Neural cell (in vitro differentiated cells): ENCODE data around the gene CACNA1F.
A peak's percentile ranks its signal among the peaks of the same experiment; 100 is the strongest.

Experiments used
- EP300 ChIP-seq: fragments of 450-650 bp; conservative IDR thresholded peaks from 2 replicates; pipeline ENCODE4 v1.6.1; 2014; ENCODE audit warnings: antibody characterized with exemption, mild to moderate bottlenecking, moderate library complexity; ENCODE audit not compliant: poor library complexity, severe bottlenecking
- MXI1 ChIP-seq: fragments of 450-650 bp; conservative IDR thresholded peaks from 2 replicates; pipeline ENCODE4 v1.6.1; 2014; ENCODE audit warnings: antibody characterized with exemption, mild to moderate bottlenecking; ENCODE audit not compliant: poor library complexity, severe bottlenecking
- POLR2AphosphoS5 ChIP-seq: IDR thresholded peaks from 2 replicates; pipeline ENCODE4 v1.6.1; 2012
- RAD21 ChIP-seq: fragments of 450-650 bp; conservative IDR thresholded peaks from 2 replicates; pipeline ENCODE4 v1.6.1; 2014; ENCODE audit warnings: antibody characterized with exemption, mild to moderate bottlenecking, moderate library complexity
- TAF1 ChIP-seq: IDR thresholded peaks from 2 replicates; pipeline ENCODE4 v1.6.1; 2012; ENCODE audit warnings: low read depth
- TF ChIP-seq, protein P1 (sequence below): fragments of 450-650 bp; IDR thresholded peaks from 2 replicates; pipeline ENCODE4 v1.5.1; 2014; ENCODE audit warnings: antibody characterized with exemption, mild to moderate bottlenecking, moderate library complexity; ENCODE audit not compliant: poor library complexity, severe bottlenecking

DNA sequence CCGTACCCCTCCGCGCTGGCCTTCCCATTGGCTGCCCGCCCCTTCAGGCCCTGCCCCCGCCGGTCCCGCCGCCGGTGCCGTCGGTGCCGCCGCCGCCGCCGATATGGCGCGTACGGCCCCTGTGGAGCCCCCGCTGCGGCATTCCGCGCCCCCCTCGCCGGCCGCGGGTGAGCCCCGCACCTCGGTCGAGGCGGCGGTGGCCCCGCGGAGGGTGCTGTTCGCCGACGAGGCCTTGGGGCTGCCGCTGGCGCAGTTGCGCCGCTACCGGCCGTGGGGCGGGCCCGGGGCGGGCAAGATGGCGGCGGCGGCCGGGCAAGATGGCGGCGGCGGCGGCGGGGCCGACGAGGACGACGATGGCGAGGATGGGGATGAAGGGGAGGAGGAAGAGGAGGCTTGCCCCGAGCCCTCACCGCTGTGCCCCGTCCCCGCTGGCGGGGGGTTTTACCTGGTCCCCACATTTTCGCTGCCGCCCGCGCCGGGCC, 36.7 kb upstream of the CACNA1F start, which contains the start of gene PPP1R3F:
- TF ChIP-seq, protein P1, sequence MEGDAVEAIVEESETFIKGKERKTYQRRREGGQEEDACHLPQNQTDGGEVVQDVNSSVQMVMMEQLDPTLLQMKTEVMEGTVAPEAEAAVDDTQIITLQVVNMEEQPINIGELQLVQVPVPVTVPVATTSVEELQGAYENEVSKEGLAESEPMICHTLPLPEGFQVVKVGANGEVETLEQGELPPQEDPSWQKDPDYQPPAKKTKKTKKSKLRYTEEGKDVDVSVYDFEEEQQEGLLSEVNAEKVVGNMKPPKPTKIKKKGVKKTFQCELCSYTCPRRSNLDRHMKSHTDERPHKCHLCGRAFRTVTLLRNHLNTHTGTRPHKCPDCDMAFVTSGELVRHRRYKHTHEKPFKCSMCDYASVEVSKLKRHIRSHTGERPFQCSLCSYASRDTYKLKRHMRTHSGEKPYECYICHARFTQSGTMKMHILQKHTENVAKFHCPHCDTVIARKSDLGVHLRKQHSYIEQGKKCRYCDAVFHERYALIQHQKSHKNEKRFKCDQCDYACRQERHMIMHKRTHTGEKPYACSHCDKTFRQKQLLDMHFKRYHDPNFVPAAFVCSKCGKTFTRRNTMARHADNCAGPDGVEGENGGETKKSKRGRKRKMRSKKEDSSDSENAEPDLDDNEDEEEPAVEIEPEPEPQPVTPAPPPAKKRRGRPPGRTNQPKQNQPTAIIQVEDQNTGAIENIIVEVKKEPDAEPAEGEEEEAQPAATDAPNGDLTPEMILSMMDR, result no peak
- no peak for TF ChIP-seq MXI1
- no peak for TF ChIP-seq EP300
- no peak for TF ChIP-seq RAD21
- peak; percentile 54 for TF ChIP-seq TAF1
- peak; percentile 55 for TF ChIP-seq POLR2AphosphoS5
